K562 (cell line): ENCODE measurements around the gene FBXO28.

Experiments
- CHD1 ChIP-seq: fragments of 200-600 bp; sonication (generic); IDR thresholded peaks from one replicate; pipeline ENCODE4 v1.6.1; 2012; ENCODE audit warnings: mild to moderate bottlenecking, moderate library complexity, low read length, inconsistent platforms
- FOXK1 ChIP-seq: sonication (generic); formaldehyde crosslinking; IDR thresholded peaks from 2 replicates; pipeline ENCODE4 v1.8.0; 2022; ENCODE audit warnings: missing genetic modification reagents, mild to moderate bottlenecking, borderline replicate concordance
- JUND ChIP-seq, 2 experiments: IDR thresholded peaks; 2 replicates in 1 of 2; 3 replicates in 1 of 2; pipeline ENCODE4 v1.6.1; 2011; ENCODE audit warnings: borderline replicate concordance in 2 of 2, low read depth in 2 of 2, low read length in 2 of 2, improper control_type of control experiment in 1 of 2, missing biosample characterization in 1 of 2, missing genetic modification characterization in 1 of 2, missing genetic modification reagents in 1 of 2
- MAFK ChIP-seq: IDR thresholded peaks from 2 replicates; pipeline ENCODE4 v1.6.1; 2011; ENCODE audit warnings: low read length, improper control_type of control experiment
- RAD21 ChIP-seq, 2 experiments: fragments of 250-450 bp in 1 of 2; fragments of 450-650 bp in 1 of 2; sonication (Bioruptor Pico) in 1 of 2; formaldehyde crosslinking in 1 of 2; IDR thresholded peaks in 1 of 2; conservative IDR thresholded peaks in 1 of 2; 2 replicates each; pipeline versions ENCODE4 v1.4.0 to v1.8.0; 2020 to 2022; ENCODE audit warnings: mild to moderate bottlenecking in 2 of 2, moderate library complexity in 1 of 2
- SIN3B ChIP-seq: fragments of 450-650 bp; IDR thresholded peaks from 2 replicates; pipeline ENCODE4 v1.6.1; 2017; ENCODE audit warnings: low read depth, mild to moderate bottlenecking, moderate library complexity
- ZFP36 ChIP-seq: fragments of 150-350 bp; IDR thresholded peaks from 2 replicates; pipeline ENCODE4 v1.6.1; 2018; ENCODE audit warnings: low read length, low read depth; ENCODE audit not compliant: partially characterized antibody
- TF ChIP-seq, protein P1 (sequence below), 3 experiments: IDR thresholded peaks in 2 of 3; conservative IDR thresholded peaks in 1 of 3; 2 replicates each; pipeline ENCODE4 v1.5.1; 2011 to 2012; ENCODE audit warnings: low read length in 3 of 3, mild to moderate bottlenecking in 3 of 3, control low read depth in 2 of 3, improper control_type of control experiment in 1 of 3, inconsistent platforms in 1 of 3, low read depth in 1 of 3, mixed read lengths in 1 of 3, moderate library complexity in 1 of 3; ENCODE audit not compliant: insufficient read depth in 2 of 3
- TF ChIP-seq, protein P2 (sequence below): fragments of 450-650 bp; IDR thresholded peaks from 2 replicates; pipeline ENCODE4 v1.6.1; 2016

DNA sequence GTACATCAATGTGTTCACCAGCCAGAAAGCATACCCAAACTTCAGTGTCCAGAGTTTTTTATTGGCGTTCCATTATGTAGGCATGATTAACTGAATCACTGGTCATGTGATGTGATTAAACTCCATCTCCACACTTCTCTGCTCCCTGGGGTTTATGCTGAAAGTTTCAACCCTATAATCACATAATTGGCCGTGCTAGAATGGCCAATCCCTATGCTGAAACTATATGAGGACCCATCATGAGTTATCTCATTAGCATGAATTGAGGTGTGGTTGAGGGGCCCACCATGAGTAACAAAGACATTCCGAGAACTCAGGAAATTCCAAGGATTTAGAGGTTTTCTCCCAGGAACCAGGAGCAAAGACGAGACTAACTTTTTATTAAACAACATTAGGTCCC lies 31.8 kb upstream of the FBXO28 start:
- TF ChIP-seq, protein P1, sequence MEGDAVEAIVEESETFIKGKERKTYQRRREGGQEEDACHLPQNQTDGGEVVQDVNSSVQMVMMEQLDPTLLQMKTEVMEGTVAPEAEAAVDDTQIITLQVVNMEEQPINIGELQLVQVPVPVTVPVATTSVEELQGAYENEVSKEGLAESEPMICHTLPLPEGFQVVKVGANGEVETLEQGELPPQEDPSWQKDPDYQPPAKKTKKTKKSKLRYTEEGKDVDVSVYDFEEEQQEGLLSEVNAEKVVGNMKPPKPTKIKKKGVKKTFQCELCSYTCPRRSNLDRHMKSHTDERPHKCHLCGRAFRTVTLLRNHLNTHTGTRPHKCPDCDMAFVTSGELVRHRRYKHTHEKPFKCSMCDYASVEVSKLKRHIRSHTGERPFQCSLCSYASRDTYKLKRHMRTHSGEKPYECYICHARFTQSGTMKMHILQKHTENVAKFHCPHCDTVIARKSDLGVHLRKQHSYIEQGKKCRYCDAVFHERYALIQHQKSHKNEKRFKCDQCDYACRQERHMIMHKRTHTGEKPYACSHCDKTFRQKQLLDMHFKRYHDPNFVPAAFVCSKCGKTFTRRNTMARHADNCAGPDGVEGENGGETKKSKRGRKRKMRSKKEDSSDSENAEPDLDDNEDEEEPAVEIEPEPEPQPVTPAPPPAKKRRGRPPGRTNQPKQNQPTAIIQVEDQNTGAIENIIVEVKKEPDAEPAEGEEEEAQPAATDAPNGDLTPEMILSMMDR (IDR thresholded peaks at IDR 0.05 in 2 of 3, conservative IDR thresholded peaks at IDR 0.05 in 1 of 3; ENCODE audit: insufficient read depth in 2 of 3, low read depth in 1 of 3, low read length in 3 of 3), result no peak
- TF ChIP-seq FOXK1 (CRISPR knock-in tag) (no peak), MAFK (no peak), SIN3B (no peak), ZFP36 (no peak), RAD21 (CRISPR knock-in tag; conservative IDR thresholded peaks at IDR 0.05 in 1 of 2, IDR thresholded peaks at IDR 0.05 in 1 of 2) (no peak), JUND (IDR thresholded peaks at IDR 0.05; ENCODE audit: borderline replicate concordance, low read depth, low read length) (no peak), JUND (tag; IDR thresholded peaks at IDR 0.05; ENCODE audit: borderline replicate concordance, low read depth, low read length) (no peak), CHD1 (no peak)
- TF ChIP-seq, protein P2, sequence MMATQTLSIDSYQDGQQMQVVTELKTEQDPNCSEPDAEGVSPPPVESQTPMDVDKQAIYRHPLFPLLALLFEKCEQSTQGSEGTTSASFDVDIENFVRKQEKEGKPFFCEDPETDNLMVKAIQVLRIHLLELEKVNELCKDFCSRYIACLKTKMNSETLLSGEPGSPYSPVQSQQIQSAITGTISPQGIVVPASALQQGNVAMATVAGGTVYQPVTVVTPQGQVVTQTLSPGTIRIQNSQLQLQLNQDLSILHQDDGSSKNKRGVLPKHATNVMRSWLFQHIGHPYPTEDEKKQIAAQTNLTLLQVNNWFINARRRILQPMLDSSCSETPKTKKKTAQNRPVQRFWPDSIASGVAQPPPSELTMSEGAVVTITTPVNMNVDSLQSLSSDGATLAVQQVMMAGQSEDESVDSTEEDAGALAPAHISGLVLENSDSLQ, result no peak
